GM12873 (cell line): ENCODE data around the gene SMIM38.

Experiments
- CTCF ChIP-seq: IDR thresholded peaks from 2 replicates; pipeline ENCODE4 v1.5.1; 2012; ENCODE audit warnings: low read depth, mild to moderate bottlenecking, moderate library complexity, low read length, control low read depth; ENCODE audit not compliant: insufficient read depth; ENCODE audit errors: missing control alignments

Gene SMIM38

GRCh38 chr11:69193629-69194028, 37.9 kb downstream of the SMIM38 start:
- no peak for TF ChIP-seq CTCF

GRCh38 chr11:69194396-69194795, 38.7 kb downstream of the SMIM38 start:
- no peak for TF ChIP-seq CTCF

- TF ChIP-seq CTCF, result no peak
Observed at GRCh38 chr11:69194956-69195355, 39.2 kb downstream of the SMIM38 start.

- no peak for TF ChIP-seq CTCF
Observed at GRCh38 chr11:69195824-69196782, 40.4 kb downstream of the SMIM38 start.

GRCh38 chr11:69196783-69197169, 41.0 kb downstream of the SMIM38 start:
- TF ChIP-seq CTCF, result no peak

GRCh38 chr11:69198891-69199582, 43.3 kb downstream of the SMIM38 start:
- no peak for TF ChIP-seq CTCF

GRCh38 chr11:69199583-69200315, 44.0 kb downstream of the SMIM38 start:
- TF ChIP-seq CTCF, result no peak
